HG03565 (cell line): ENCODE measurements around the gene A3GALT2.
"Not testable (repeated sequence)": the region's sequence is repeated elsewhere in the genome, so short reads cannot be mapped to it uniquely, and the experiment has no call there.

ENCODE experiments used
- ATAC-seq: cut with Tn5 transposase; IDR thresholded peaks from one replicate; pipeline ENCODE4 v1.9.1; 2021; ENCODE audit warnings: mild to moderate bottlenecking, moderate library complexity; ENCODE audit not compliant: unreplicated experiment

Gene A3GALT2

GRCh38 chr1:33317354-33317753 lies 3.5 kb downstream of the A3GALT2 start:
- ATAC-seq = no peak

DNA sequence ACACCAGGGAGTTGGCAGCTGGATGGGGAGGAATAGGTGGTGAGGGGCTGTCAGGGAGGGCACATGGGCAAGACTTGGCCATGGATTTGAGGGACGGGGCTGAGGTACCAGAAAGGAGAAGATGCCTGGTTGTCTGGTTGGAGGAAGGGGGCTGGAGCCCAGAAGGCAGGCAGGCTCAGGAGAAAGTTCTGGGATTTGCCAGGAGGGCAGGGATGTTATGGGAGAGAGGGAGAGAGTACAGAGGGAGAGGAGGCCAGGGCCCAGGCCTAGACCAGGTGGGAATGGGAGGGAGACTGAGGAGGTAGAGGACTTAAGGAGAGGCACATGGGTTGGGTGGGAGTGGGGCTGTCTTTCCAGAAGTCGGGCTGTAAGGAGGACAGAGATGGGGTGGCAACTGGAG lies 4.3 kb downstream of the A3GALT2 start:
- no peak for ATAC-seq

GRCh38 chr1:33314416-33314815 lies 6.5 kb downstream of the A3GALT2 start:
- no peak for ATAC-seq

DNA sequence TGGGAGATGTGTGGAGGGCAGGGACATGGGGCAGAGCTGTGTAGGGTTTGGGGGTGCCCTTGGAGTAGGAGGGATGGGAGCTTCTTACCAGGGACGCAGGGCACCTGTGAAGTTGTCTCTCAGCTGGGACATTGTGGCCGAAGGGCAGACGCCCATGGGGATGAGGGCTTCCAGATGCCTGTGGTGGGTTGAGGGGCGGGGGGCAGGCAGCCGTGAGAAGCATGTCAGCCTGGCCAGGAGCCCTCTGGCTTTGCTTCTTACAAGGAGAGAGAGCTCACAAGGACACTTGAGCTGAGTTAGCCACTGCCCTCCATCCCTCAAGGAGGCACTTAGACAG lies 8.5 kb downstream of the A3GALT2 start:
- ATAC-seq = no peak

DNA sequence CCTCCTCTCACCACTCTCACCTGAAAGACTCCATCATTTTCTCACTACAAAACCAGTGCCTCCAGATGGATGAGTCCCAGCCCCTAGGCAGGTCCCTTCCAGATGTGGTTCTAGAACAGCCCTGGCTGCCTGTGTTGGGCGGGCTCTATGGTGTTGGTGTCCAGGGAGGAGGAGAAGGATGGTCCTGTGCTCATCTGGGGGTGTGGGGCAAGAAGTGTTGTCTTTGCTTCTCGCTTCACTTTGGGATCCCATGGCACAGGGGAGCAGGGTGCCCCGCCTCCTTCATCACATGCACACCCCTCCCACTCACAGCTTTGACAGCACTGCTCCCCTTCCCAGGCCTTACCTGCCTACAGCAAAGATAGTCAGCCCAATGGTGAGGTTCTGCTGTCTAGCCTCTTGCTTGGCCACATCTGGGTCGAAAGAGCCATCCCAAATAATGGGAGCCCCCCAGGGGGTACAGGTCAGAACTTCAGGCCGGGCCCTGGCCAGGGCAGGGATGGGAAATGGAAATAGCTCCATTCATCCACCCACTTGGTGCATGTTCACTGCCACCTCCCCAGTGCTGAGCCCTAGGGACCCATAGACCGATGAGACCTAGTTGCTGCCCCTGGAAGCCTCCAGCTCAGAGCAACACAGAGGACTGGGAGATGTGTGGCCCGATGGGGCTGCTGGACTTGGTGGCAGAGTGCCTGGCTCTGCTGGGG lies 9.0 kb downstream of the A3GALT2 start:
- no peak for ATAC-seq

DNA sequence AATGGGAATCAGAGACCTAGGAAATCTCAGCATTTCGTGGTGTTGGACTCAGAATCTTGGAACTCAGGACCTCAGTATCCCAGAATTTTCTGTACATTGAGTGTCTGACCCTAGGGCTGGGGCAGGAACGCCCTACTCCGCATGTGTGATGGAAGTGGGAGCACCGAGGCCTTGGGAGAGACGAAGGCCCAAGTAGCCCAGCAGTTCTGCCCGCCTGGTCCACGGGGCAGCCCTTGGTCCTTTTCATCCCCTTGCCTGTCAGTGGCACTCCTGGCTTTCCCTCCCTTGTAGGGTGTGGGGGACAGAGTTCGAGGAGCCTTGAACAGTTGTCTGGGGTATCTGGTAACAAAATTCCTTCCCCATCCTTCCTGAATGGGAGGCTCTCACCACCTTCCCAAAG lies 10.2 kb downstream of the A3GALT2 start:
- ATAC-seq = no peak

GRCh38 chr1:33309351-33309750 lies 11.5 kb downstream of the A3GALT2 start:
- ATAC-seq = not testable (repeated sequence)

GRCh38 chr1:33307494-33307864 lies 13.4 kb downstream of the A3GALT2 start:
- no peak for ATAC-seq

- no peak for ATAC-seq
Observed at GRCh38 chr1:33306653-33307493, 14.0 kb downstream of the A3GALT2 start.

- ATAC-seq = no peak
Observed at GRCh38 chr1:33305816-33306652, 14.9 kb downstream of the A3GALT2 start.

DNA sequence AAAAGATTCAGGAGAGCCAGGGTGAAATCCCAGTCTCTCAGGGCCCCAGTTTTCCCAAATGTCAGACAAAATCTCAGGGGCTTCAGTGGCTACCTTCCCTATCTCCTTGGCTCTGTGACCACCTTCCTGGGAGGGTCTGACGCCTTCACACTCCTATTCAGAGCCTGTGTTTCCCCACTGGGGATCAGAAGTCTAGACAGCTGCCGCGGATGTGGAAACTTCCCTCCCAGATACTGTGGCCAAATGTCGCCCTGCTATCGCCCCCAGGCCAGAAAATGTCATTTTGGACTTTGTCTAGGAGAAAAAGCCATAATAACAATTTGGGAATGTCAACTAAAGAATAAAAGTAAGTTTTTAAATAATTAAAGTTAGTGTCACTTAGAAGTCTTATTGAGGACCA lies 15.9 kb downstream of the A3GALT2 start:
- no peak for ATAC-seq

GRCh38 chr1:33302325-33302724 lies 18.6 kb downstream of the A3GALT2 start:
- ATAC-seq = no peak

GRCh38 chr1:33301273-33301984 lies 19.5 kb downstream of the A3GALT2 start:
- no peak for ATAC-seq

DNA sequence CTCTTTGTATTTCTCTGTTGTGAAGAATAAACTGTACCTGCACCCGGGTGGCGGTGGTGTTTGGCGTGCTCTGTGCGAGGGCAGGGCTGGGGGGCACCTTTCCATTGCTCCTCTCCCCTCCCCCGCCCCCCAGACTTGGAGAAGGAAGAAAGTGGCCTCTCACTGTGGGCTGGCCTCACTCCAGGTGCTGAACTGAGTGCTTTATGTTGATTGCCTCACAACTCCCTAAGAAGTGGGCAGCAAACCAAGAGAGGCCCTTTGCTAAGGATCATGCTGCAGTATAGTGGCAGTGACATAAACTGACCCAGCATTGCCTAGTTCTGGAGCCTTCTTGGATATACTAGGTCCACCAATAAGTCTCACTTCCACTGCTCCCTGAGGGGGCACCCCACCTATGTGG lies 20.2 kb downstream of the A3GALT2 start:
- no peak for ATAC-seq

DNA sequence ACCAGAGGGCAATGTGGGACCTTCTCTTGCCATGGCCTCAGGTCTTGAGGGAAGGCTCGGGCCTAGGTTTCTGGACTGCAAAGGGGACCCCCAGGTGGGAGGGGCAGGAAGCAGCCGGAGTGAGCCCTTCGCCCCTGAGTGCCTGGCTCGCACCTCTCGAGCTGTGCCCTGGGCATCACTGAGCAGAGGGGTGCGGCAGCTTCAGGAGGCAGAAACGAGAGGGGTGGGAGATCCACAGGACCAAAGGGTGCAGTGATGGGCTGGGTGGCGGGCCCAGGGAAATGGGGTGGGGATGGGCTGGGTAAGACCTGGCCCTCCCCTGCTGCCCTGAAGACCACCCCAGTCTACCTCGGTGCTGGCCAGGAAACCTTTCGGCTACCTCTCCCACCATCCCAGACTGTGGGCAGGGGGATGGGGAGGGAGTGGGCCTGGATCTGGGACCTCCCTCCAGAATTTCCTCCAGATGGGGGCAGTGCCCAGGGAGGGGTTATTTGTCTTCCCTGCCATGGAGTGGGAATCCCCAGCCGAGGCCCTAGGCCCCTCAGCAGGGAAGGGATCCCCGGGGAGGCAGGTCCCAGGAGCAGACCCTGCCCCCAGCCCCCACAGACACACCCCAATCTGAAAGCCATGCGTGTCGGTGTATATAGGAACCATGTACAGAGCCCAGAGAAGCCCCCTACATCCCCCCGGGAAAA lies 21.3 kb downstream of the A3GALT2 start:
- ATAC-seq = no peak

- no peak for ATAC-seq
Observed at GRCh38 chr1:33298623-33299277, 22.1 kb downstream of the A3GALT2 start.

- no peak for ATAC-seq
Observed at GRCh38 chr1:33297911-33298622, 22.8 kb downstream of the A3GALT2 start.

- ATAC-seq = no peak
Observed at GRCh38 chr1:33296824-33297223, 24.1 kb downstream of the A3GALT2 start.

DNA sequence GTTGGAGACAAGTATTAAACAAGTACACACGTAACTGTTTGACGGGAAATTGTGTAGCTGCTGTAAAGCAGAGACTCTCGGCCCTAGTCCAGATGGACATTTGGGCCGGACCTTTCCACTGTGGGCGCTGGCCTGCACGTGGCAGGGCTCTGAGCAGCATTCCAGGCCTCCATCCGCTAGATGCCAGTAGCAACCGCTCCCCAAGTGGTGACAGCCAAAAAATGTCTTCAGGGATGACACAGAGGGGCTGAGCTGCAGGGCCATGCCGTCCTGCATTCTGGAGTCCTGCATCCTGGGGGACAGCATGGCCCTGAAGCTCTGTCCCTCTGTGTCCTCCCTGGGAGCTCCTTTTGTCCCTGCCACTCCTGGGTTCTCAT lies 24.8 kb downstream of the A3GALT2 start:
- no peak for ATAC-seq
